Inferior parietal cortex (tissue), 1 donor: ENCODE measurements around the gene SHISA9.

Source experiments
- DNase-seq: peaks from one replicate; pipeline ENCODE4 v3.0.0-alpha.2; 2016; ENCODE audit errors: extremely low spot score

The SHISA9 gene

DNA sequence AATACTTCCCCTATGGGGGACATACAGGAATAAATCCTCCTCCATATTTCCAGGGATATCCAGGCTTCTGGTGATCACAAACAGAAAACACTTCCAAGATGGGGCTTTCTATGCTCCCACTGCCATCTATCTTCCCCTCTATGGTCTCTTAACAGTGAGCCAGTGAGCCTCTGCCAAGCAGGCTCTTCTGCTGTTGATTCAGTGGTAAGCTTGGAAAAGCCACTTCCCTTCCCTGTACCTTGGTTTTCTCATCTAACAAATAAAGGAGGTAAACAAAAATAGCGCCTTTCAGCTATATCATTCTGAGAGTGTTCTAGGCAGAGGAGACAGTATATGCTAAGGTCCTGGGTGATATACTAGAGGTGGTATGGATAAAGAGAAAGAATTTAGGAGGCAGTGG lies 368.0 kb downstream of the SHISA9 start:
- no peak for DNase-seq

DNA sequence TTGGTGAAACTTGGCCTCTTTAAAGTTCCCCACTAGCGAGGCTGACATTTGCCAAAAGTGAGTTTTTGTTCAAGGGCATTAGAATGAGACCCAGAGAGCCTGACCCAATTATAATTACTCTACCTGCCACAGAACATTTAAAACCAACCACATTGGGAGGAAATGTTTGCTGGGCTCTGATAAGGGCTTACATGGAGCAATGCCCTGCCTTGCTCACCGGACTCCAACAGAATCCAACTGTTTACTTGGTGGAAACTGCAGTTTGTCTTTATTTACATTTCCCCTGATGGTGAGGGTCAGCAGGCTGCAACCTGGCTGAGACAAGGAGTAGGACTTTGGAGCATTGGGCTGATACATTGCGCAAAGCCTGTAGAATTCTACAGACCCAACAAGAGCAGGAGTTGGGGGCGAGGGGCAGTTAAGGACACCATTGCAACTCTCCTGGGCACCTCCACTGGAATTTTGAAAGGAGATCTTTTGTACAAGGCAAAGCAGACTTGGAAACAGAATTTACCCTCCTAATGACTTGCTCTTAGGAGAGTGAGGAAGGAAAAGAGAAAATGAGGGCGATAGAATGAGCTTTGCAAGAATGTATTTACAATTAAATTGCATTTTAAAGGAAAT lies 368.6 kb downstream of the SHISA9 start:
- no peak for DNase-seq

DNA sequence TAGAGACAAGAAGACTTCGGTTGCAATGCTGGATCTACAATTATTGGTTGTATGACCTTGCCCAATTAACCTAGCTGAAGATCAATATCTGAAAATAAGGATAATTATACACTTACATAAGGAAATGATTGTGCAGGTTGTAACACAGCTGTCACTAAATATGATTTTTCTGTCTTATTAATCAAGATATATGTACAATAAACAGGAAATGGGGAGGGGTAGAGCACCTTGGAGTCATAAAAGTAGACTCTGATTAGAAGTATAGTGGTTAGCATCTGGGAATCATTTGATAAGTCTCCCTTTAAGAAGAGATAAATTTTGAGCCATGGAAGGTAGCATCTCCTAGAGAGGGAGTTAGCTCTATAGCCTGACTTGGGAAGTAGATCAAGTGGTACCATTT lies 369.2 kb downstream of the SHISA9 start:
- no peak for DNase-seq

DNA sequence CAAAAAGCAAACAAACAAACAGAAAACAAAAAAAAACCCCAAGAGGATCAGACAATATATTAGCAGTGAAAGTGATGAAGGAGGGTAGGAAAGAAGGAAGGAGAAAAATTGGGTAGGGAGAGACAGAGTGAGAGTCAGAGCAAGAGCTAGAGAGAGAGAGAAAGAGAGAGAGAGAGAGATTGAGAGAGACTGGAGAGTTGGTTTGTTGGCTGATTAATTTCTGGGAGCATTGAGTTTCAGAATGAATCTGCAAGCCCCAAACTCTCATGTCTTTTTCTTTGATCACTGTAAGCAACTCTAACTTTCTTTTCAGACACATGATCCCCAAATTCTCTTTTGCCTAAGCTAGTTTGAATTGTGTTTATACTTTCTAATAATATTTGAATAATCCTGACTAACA lies 388.1 kb downstream of the SHISA9 start:
- no peak for DNase-seq
